Activated CD4-positive, alpha-beta T cell treated with anti-CD3 and anti-CD28 coated beads for 36 hours (primary cell): ENCODE results near the gene AKAP8. TPM values are rescaled to one million over a fixed set of nuclear protein-coding genes. Genes with fewer than 3 reads are reported as not detected.
A peak's percentile ranks its signal among the peaks of the same experiment; 100 is the strongest.
"Not testable (repeated sequence)": the region's sequence is repeated elsewhere in the genome, so short reads cannot be mapped to it uniquely, and the experiment has no call there.

Experiments used
- ATAC-seq: fragments of 200-7000 bp; cut with Tn5 transposase; one replicate; pipeline ENCODE4 v1.10.0; 2021; ENCODE audit warnings: mild to moderate bottlenecking, moderate library complexity
- CTCF ChIA-PET: fragments of 350-600 bp; sonication (Branson Sonifier 250); formaldehyde crosslinking; loops from one replicate; lab custom pipeline; 2021; ENCODE audit warnings: antibody characterized with exemption; lab: Charles Lee
- POLR2A ChIA-PET: fragments of 350-600 bp; sonication (Branson Sonifier 250); formaldehyde crosslinking; loops from one replicate; lab custom pipeline; 2021; ENCODE audit warnings: antibody characterized with exemption, inconsistent platforms; lab: Charles Lee
- DNase-seq: peaks from one replicate; pipeline ENCODE4 v3.0.0-alpha.2; 2020
- H3K27ac Mint-ChIP-seq: one replicate; pipeline ENCODE4 v1.8.0; 2021; ENCODE audit warnings: mixed read lengths
- H3K27me3 Mint-ChIP-seq: one replicate; pipeline ENCODE4 v1.8.0; 2021; ENCODE audit warnings: mixed read lengths
- H3K36me3 Mint-ChIP-seq: one replicate; pipeline ENCODE4 v1.8.0; 2021; ENCODE audit warnings: low read depth, mixed read lengths
- H3K4me1 Mint-ChIP-seq: one replicate; pipeline ENCODE4 v1.8.0; 2021; ENCODE audit warnings: mixed read lengths
- H3K4me3 Mint-ChIP-seq: one replicate; pipeline ENCODE4 v1.8.0; 2021; ENCODE audit warnings: mild to moderate bottlenecking, moderate library complexity, mixed read lengths
- H3K9me3 Mint-ChIP-seq: one replicate; pipeline ENCODE4 v1.8.0; 2021; ENCODE audit warnings: low read depth, mixed read lengths
- intact Hi-C, 2 experiments: fragments of 100-400 bp; cut with DNase I in 1 of 2; cut with micrococcal nuclease in 1 of 2; formaldehyde crosslinking; loops; one replicate each; pipeline versions ENCODE4 v1.14.2 to v1.15.1; 2022 to 2024; cut with DNase I, micrococcal nuclease
- total RNA-seq, 2 experiments: library from RNA; stranded (reverse); gene quantifications; one replicate each; pipeline ENCODE4 v1.2.3, GENCODE V29; 2021

AKAP8 gene
- total RNA-seq, 2 experiments from 2014 or later: 47.9 to 54.3 TPM

DNA sequence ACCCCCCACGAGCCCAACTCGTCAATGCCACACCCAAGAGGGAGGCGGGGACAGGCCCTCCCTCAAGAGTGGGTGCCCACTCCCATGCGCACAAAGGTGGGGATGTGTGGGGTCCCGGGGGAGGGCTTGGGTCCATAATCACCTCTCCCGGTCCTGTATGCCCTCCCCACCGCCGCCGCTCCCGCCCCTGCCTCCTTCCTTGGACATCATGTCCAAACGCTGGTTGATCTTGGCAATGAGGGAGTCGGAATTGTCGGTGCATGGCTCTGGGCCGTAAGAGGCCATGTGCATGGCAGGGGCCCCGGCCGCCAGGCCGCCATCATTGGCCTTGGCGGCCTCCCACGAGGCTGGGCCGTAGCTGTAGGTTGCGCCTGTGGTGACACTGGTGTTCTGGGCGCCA lies 5.9 kb downstream of the AKAP8 start:
- intact Hi-C loops: no loop called here
- DNase-seq: no peak
- H3K27ac Mint-ChIP-seq: no peak overlapping the region
- H3K36me3 Mint-ChIP-seq: peaks cover 39% of the 10 kb centered on the region
- POLR2A ChIA-PET: no interaction called here
- no peak for ATAC-seq
- CTCF ChIA-PET: interaction anchor here (0.6 kb wide), 2 partner anchors 82 to 91 kb away, joined by 3 read pairs; no protein-coding TSS in a partner anchor
- no peaks in the 10 kb centered on the region for H3K27me3 Mint-ChIP-seq
- no peak overlapping the region for H3K4me3 Mint-ChIP-seq
- H3K9me3 Mint-ChIP-seq: no peaks in the 10 kb centered on the region
- peaks cover 32% of the 10 kb centered on the region for H3K4me1 Mint-ChIP-seq

DNA sequence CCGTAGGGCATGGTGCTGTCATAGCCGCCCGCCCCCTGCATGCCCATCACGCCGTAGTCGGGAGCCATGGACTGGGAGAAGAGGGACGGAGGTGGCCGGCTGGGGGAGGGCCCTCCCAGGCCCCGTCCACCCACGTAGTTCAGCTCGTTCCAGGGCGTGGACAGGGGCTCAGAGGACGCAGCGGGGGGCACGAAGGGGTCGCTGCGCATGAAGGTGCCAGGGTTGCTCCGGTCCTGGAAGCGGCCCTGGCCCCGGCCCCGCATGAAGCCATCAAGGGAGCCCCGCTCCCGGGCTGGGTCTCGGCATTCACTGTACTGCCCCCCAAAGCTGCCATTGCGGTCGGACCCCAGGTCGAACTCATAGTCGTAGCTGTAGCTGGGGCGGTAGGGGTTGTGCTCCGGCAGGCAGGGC lies 6.7 kb downstream of the AKAP8 start:
- Mint-ChIP-seq H3K4me3 (no peak overlapping the region), H3K27me3 (no peaks in the 10 kb centered on the region), H3K27ac (peak overlapping the region; percentile 79), H3K4me1 (peaks cover 30% of the 10 kb centered on the region), H3K36me3 (peaks cover 43% of the 10 kb centered on the region), H3K9me3 (no peaks in the 10 kb centered on the region)
- CTCF ChIA-PET: interaction anchor here (0.6 kb wide), 1 partner anchor 81 kb away, joined by 3 read pairs; no protein-coding TSS in a partner anchor
- ATAC-seq (no peak), DNase-seq (no peak)
- intact Hi-C loops: no loop called here
- POLR2A ChIA-PET: no interaction called here

DNA sequence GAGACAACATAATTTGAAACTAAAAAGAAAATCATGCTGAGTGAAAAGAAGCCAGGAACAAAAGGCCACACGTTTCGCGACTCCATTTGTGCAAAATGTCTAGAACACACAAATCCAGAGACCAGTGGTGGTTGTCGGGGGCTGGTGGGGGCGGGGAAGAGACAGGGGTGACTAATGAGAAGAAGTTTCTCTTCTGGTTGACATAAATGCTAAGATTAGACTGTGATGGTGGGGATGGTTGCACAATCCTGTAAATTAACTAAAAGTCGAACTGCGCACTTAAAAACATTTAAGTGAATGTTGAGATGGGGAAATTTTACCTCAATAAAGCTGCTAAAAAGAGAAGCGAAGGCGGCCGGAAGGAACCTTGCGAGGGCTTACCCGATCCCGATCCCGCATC lies 7.1 kb downstream of the AKAP8 start:
- POLR2A ChIA-PET: no interaction called here
- DNase-seq (peak; percentile 68), ATAC-seq (peak; percentile 55)
- H3K9me3 Mint-ChIP-seq: no peaks in the 10 kb centered on the region
- intact Hi-C loops: no loop called here
- CTCF ChIA-PET: interaction anchor here (0.5 kb wide), 1 partner anchor 800 kb away, joined by 3 read pairs; no protein-coding TSS in a partner anchor
- H3K27me3 Mint-ChIP-seq: no peaks in the 10 kb centered on the region
- H3K27ac Mint-ChIP-seq: peak overlapping the region; percentile 79
- peaks cover 25% of the 10 kb centered on the region for H3K4me1 Mint-ChIP-seq
- peaks cover 48% of the 10 kb centered on the region for H3K36me3 Mint-ChIP-seq
- H3K4me3 Mint-ChIP-seq: no peak overlapping the region

DNA sequence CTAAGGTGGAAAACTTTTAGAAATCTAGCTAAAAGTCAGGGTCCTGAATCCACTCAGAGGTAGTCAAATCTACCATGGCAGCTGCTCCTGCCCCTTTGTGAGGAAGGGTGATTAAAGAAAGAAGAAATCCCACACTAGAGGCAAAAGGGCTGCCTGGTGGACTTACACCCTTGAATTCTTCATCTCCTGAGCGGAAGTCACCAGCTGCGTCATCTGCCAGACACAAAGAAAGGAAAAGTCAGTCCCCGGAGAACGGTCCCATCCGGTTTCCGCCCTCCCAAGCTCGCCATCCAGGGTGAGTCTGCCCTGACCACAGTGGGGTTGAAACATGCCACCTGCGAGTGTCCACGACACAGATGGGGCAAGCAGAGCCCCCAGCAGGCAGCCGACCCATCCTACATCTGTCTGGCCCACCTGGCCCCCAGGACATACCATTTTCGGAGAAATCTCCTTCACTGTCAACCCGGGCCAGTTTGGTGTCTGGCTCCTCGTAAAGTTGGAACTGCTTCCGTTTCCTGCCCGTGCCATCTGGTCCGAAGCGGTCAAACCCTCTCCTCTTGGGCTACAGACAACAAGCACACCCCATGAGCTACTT lies 7.7 kb downstream of the AKAP8 start:
- Mint-ChIP-seq H3K4me1 (peaks cover 20% of the 10 kb centered on the region), H3K4me3 (no peak overlapping the region), H3K27me3 (no peaks in the 10 kb centered on the region), H3K36me3 (peaks cover 49% of the 10 kb centered on the region), H3K27ac (peak overlapping the region; percentile 79), H3K9me3 (no peaks in the 10 kb centered on the region)
- intact Hi-C loops: no loop called here
- CTCF ChIA-PET: interaction anchor here (0.5 to 1.0 kb wide), 2 partner anchors 9 to 801 kb away, joined by 3 read pairs; no protein-coding TSS in a partner anchor
- POLR2A ChIA-PET: interaction anchor here (0.6 to 1.1 kb wide), 4 partner anchors 13 to 156 kb away, joined by 3 to 4 read pairs (median 3); partner anchors contain the start of gene AKAP8L
- DNase-seq (no peak), ATAC-seq (no peak)

DNA sequence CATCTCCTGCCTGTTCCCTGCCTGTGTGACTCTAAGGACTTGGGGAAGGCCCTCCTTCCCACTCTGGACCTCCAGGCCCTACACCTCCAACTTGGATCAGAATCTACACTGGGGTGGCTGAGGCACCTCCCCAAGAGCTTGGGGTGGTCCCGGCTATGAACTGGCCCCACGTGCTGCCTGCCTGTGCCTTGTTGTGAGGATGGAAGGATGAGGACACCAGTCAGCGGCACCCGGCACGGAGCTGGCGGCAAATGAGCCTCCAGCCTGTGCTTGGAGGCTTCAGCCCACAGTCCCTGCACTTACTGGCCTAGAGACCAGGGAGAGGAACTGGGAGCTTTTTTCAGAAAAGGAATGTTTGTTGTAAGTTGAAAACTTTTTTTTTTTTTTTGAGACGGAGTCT lies 8.5 kb downstream of the AKAP8 start:
- intact Hi-C loops: no loop called here
- H3K36me3 Mint-ChIP-seq: peaks cover 50% of the 10 kb centered on the region

DNA sequence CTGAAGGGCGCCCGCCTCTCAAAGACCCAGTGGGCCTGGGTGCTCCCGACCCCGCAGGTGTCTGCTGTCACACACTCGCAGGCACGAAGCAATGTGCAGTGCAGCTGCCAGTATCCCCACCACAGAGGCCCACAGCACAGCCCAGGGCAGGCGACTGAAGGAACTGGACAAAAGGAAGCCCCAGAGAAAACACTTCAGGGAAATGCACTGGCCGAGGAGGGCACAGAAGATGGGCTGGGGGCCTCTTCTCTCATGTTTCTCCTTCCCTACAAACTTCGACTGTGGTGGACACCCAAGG lies 10.0 kb downstream of the AKAP8 start:
- no peak for ATAC-seq
- ChIA-PET CTCF (no interaction called here), POLR2A (interaction anchor here (1.4 kb wide), 1 partner anchor 10 kb away, joined by 7 read pairs; the partner anchor contains the start of gene AKAP8)
- Mint-ChIP-seq H3K27ac (no peak overlapping the region), H3K9me3 (no peaks in the 10 kb centered on the region), H3K4me1 (peaks cover 11% of the 10 kb centered on the region), H3K4me3 (no peak overlapping the region), H3K27me3 (no peaks in the 10 kb centered on the region), H3K36me3 (peaks cover 59% of the 10 kb centered on the region)
- DNase-seq: no peak
- intact Hi-C loops: no loop called here

More for the DNA sequence above, 8.5 kb downstream of the AKAP8 start:
- ChIA-PET POLR2A (interaction anchor here (0.6 to 1.4 kb wide), 7 partner anchors 8 to 1890 kb away, joined by 3 to 7 read pairs (median 4); partner anchors contain the start of genes AKAP8 and AKAP8L), CTCF (interaction anchor here (0.6 to 1.0 kb wide), 2 partner anchors 10 to 51 kb away, joined by 3 to 4 read pairs; no protein-coding TSS in a partner anchor)
- H3K4me1 Mint-ChIP-seq: peaks cover 15% of the 10 kb centered on the region
- DNase-seq (no peak), ATAC-seq (no peak)
- no peaks in the 10 kb centered on the region for H3K27me3 Mint-ChIP-seq
- H3K9me3 Mint-ChIP-seq: no peaks in the 10 kb centered on the region
- H3K27ac Mint-ChIP-seq: no peak overlapping the region
- H3K4me3 Mint-ChIP-seq: no peak overlapping the region

DNA sequence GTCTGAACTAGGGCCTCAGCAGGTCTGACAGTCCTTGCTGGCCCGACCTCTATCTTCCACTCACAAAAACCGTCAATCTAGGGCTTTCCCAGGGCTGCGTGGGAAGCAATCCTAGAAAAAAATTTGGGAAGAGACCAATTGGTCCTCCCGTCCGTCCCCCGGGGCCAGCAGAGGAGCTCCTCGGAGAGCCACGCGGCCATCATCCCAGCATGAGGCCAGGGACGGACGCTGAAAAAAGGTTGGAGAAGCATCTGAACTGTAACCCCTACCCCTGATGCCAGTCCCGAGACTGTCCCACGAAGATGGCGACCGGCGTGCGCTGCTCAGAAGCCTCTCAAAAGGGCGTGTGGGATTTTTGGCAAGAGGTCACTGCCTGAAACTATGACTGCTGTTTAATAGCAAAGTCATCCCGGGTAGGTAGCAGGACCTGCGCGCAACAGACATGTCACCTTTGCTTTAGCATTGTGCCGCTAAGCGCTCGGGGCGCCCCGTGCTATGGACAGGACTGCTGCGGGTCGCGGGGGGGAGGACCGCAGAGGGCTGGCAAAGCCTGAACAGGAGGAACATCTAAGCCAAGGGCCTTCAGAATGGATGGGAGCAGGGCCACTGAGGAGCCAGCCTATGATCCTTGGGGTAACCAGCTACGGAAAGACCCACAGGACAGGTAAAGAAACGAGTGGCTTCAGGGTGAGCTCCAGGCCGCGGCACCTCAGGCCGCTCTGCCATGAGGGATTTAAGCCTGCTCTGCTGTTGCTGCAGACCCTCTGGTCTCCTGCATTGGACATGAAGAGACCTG lies 10.6 kb downstream of the AKAP8 start:
- Mint-ChIP-seq H3K9me3 (no peaks in the 10 kb centered on the region), H3K36me3 (peaks cover 61% of the 10 kb centered on the region), H3K4me1 (peaks cover 11% of the 10 kb centered on the region), H3K4me3 (no peak overlapping the region), H3K27me3 (no peaks in the 10 kb centered on the region), H3K27ac (no peak overlapping the region)
- intact Hi-C loops: no loop called here
- DNase-seq (no peak), ATAC-seq (no peak)
- POLR2A ChIA-PET: no interaction called here
- CTCF ChIA-PET: interaction anchor here (0.7 to 1.5 kb wide), 3 partner anchors 10 to 856 kb away, joined by 3 to 4 read pairs (median 4); no protein-coding TSS in a partner anchor

DNA sequence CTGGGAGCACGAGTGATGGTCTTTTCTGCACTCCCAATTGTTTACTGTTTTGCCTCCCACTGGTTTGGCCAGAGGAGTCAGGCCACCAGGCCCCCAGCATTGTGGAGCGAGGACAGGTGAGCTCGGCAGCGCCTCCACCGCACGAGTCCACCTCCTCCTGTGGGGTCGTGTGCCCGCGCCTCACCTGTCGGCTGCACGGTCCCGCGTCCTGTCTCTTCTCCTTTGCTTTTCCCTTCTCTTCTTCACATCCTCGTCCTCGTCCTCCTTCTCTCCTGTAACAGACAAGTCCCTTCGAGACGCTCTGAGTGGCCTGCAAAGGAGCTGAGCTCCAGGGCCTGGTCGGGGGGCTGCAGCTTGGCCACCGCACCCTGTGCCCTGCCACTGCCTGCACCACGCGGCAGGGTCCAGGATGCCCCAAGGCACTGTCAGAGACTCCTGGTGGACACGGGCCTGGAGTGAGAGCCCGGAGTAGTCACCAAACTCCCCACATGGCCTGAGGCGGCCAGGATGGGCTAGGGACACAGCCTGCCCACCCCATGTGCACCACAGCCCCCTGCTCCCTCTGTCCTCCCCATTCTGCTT lies 11.4 kb downstream of the AKAP8 start:
- no peak for DNase-seq
- no peak for ATAC-seq
- ChIA-PET CTCF (interaction anchor here (0.7 to 1.5 kb wide), 3 partner anchors 10 to 855 kb away, joined by 3 to 4 read pairs (median 4); no protein-coding TSS in a partner anchor), POLR2A (no interaction called here)
- no peaks in the 10 kb centered on the region for H3K9me3 Mint-ChIP-seq
- no peak overlapping the region for H3K27ac Mint-ChIP-seq
- intact Hi-C loops: no loop called here
- peaks cover 8% of the 10 kb centered on the region for H3K4me1 Mint-ChIP-seq
- H3K36me3 Mint-ChIP-seq: peaks cover 59% of the 10 kb centered on the region
- H3K4me3 Mint-ChIP-seq: no peak overlapping the region
- no peaks in the 10 kb centered on the region for H3K27me3 Mint-ChIP-seq

DNA sequence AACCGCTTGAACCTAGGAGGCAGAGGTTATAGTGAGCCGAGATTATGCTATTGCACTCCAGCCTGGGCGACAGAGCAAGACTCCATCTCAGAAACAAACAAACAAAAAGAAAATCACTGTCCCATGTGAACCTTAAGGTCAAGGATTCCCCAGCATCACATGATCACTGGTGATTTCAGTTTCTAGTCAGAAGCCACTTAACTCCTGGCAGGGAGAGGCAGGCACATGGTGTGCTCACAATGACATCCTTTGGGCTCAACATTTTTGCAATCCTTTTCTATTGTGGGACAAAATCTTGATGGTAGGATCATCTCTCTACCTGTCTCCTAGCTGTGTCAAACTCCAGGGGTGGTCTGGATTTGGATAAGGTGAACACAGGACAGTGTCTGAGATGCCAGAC lies 12.1 kb downstream of the AKAP8 start:
- ChIA-PET CTCF (interaction anchor here (1.5 kb wide), 1 partner anchor 11 kb away, joined by 4 read pairs; no protein-coding TSS in a partner anchor), POLR2A (no interaction called here)
- Mint-ChIP-seq H3K9me3 (no peaks in the 10 kb centered on the region), H3K36me3 (peaks cover 56% of the 10 kb centered on the region), H3K4me1 (peaks cover 4% of the 10 kb centered on the region), H3K4me3 (no peak overlapping the region), H3K27me3 (no peaks in the 10 kb centered on the region), H3K27ac (no peak overlapping the region)
- intact Hi-C loops: no loop called here
- DNase-seq: no peak
- no peak for ATAC-seq

DNA sequence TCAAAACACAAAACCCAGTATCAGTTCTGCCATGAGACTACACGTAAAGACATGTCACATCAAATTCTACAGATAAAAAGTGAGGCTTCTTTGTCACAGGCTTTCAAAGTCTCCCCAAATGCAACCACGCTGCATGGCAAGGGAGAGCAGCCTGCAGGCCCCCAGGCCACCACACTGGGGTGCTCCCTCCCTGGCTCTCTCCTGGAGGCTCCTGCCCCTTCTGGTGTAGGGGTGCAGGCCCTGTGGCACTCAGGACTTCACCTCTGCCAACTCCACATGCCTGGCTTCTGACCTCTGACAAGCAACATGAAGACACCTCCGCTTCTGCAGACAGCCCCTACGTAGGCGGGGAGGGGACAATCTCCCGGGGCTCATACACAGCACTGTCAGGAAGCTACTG lies 14.3 kb downstream of the AKAP8 start:
- no peaks in the 10 kb centered on the region for H3K9me3 Mint-ChIP-seq
- no peak overlapping the region for H3K27ac Mint-ChIP-seq
- no peaks in the 10 kb centered on the region for H3K4me1 Mint-ChIP-seq
- intact Hi-C loops: no loop called here
- no peaks in the 10 kb centered on the region for H3K27me3 Mint-ChIP-seq
- ATAC-seq: peak; percentile 47
- CTCF ChIA-PET: no interaction called here
- DNase-seq: no peak
- POLR2A ChIA-PET: no interaction called here
- H3K36me3 Mint-ChIP-seq: peaks cover 55% of the 10 kb centered on the region
- no peak overlapping the region for H3K4me3 Mint-ChIP-seq

DNA sequence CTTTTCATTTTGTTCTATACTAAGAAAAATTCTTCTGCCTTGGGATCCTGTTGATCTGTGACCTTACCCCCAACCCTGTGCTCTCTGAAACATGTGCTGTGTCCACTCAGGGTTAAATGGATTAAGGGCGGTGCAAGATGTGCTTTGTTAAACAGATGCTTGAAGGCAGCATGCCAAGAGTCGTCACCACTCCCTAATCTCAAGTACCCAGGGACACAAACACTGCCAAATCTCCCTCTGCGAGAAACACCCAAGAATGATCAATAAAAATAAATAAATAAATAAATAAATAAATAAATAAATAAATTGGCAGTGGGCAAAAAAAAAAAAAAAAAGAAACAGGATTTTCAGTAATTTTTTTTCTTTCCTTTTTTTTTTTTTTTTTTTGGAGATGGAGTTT lies 15.8 kb downstream of the AKAP8 start:
- intact Hi-C loops, H3K9me3 Mint-ChIP-seq, H3K4me3 Mint-ChIP-seq, H3K4me1 Mint-ChIP-seq, ATAC-seq, DNase-seq, POLR2A ChIA-PET, H3K27me3 Mint-ChIP-seq: not testable (repeated sequence)
- H3K27ac Mint-ChIP-seq: peak overlapping the region; percentile 47
- CTCF ChIA-PET: interaction anchor here (0.6 kb wide), 1 partner anchor 187 kb away, joined by 4 read pairs; no protein-coding TSS in a partner anchor
- H3K36me3 Mint-ChIP-seq: peaks cover 59% of the 10 kb centered on the region
